ENCODE measurements around the gene TNIP2.

GRCh38 chr4:2714061-2714770, 41.9 kb downstream of the TNIP2 start:
- TF ChIP-seq, protein P1, sequence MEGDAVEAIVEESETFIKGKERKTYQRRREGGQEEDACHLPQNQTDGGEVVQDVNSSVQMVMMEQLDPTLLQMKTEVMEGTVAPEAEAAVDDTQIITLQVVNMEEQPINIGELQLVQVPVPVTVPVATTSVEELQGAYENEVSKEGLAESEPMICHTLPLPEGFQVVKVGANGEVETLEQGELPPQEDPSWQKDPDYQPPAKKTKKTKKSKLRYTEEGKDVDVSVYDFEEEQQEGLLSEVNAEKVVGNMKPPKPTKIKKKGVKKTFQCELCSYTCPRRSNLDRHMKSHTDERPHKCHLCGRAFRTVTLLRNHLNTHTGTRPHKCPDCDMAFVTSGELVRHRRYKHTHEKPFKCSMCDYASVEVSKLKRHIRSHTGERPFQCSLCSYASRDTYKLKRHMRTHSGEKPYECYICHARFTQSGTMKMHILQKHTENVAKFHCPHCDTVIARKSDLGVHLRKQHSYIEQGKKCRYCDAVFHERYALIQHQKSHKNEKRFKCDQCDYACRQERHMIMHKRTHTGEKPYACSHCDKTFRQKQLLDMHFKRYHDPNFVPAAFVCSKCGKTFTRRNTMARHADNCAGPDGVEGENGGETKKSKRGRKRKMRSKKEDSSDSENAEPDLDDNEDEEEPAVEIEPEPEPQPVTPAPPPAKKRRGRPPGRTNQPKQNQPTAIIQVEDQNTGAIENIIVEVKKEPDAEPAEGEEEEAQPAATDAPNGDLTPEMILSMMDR (IDR thresholded peaks at IDR 0.05), result no peak
- no peak for TF ChIP-seq POLR2A (IDR thresholded peaks at IDR 0.05)
